Measurements from ENCODE around the gene MIXL1.

Gene MIXL1

DNA sequence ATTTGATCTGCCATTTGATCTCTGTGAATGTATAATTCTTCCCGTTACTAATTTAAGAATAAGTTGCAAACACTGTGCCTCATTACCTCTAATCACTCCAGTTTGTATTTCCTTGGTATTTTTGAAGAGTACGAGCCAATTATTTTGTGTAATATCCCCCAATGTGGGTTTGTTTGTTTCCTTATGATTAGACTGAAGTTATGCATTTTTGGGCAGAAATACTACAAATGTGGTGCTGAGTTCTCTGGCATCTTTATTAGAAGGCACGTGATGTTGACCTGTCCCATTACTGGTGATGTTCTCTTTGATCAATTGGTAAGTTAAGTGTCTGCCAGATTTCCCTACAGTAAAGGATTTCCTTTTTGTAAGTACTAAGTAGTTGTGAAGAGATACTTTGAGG is 10.3 kb downstream of the MIXL1 start:
- no peak for TF ChIP-seq EZH2phosphoT487 (IDR thresholded peaks at IDR 0.05; ENCODE audit: low read depth)
- TF ChIP-seq, protein P1, sequence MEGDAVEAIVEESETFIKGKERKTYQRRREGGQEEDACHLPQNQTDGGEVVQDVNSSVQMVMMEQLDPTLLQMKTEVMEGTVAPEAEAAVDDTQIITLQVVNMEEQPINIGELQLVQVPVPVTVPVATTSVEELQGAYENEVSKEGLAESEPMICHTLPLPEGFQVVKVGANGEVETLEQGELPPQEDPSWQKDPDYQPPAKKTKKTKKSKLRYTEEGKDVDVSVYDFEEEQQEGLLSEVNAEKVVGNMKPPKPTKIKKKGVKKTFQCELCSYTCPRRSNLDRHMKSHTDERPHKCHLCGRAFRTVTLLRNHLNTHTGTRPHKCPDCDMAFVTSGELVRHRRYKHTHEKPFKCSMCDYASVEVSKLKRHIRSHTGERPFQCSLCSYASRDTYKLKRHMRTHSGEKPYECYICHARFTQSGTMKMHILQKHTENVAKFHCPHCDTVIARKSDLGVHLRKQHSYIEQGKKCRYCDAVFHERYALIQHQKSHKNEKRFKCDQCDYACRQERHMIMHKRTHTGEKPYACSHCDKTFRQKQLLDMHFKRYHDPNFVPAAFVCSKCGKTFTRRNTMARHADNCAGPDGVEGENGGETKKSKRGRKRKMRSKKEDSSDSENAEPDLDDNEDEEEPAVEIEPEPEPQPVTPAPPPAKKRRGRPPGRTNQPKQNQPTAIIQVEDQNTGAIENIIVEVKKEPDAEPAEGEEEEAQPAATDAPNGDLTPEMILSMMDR (IDR thresholded peaks at IDR 0.05; ENCODE audit: low read depth, low read length), result no peak
- Histone ChIP-seq H4K20me1 (ENCODE audit: insufficient read depth, low read length) (no peaks in the 10 kb centered on the region), H3K27ac (ENCODE audit: low read length) (no peak overlapping the region), H3K4me2 (ENCODE audit: low read length) (peak overlapping the region; percentile 35), H2AFZ (ENCODE audit: low read depth, low read length) (no peak overlapping the region), H3K79me2 (ENCODE audit: low read length) (no peaks in the 10 kb centered on the region), H3K36me3 (replicated peaks; ENCODE audit: low read depth, low read length) (peaks cover 29% of the 10 kb centered on the region), H3K27me3 (ENCODE audit: low read depth, low read length) (no peaks in the 10 kb centered on the region), H3K4me3 (ENCODE audit: low read length) (no peak overlapping the region), H3K9me3 (ENCODE audit: insufficient read depth, low read length) (no peaks in the 10 kb centered on the region), H3K9ac (ENCODE audit: low read length) (no peak overlapping the region; the same call in 1 of the 2 replicates), H3K4me1 (ENCODE audit: low read length) (peaks cover 14% of the 10 kb centered on the region)

DNA sequence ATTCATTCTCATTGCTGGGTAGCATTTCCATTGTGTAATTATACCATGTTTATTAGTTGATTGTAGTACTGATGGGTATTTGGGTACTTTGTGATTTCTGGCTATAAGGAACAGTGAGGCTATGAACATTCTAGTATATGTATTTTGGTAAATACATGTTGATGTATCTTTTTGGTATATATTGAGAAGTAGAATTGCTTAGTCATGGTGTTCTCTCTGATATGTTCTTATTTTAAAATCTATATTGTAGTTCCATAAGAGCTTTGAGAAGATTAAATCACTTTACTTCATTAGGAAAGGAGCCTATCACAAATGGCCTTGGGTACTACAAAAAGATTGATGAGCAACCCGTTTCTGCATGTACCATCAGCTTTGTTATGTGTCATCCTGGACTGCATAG is 13.4 kb downstream of the MIXL1 start:
- H3K4me1 ChIP-seq (ENCODE audit: low read length), result peaks cover 14% of the 10 kb centered on the region
- TF ChIP-seq, protein P1 (IDR thresholded peaks at IDR 0.05; ENCODE audit: low read depth, low read length), result no peak
- TF ChIP-seq EZH2phosphoT487 (IDR thresholded peaks at IDR 0.05; ENCODE audit: low read depth), result no peak
- peaks cover 22% of the 10 kb centered on the region for H3K36me3 ChIP-seq (replicated peaks; ENCODE audit: low read depth, low read length)

DNA sequence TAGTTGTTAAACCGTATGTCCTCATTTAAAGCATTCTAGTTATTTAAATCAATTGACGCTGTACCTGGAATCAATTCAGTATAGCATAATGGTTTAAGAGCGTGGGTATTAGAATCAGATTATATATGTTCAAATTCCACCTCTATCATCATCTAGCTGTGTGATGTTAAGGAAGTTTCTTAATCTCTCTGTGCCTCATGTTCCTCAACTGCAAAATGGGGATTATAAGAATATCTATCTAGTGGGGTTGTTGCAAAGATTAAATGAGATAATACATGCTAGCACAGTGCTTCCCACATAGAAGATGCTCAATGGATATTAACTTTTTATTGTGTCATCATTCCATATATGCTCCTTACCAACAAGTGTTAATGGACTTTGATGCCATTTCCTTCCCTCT is 16.0 kb downstream of the MIXL1 start:
- Histone ChIP-seq H3K36me3 (replicated peaks; ENCODE audit: low read depth, low read length) (peaks cover 21% of the 10 kb centered on the region), H3K9me3 (ENCODE audit: insufficient read depth, low read length) (no peaks in the 10 kb centered on the region), H4K20me1 (ENCODE audit: insufficient read depth, low read length) (no peaks in the 10 kb centered on the region), H3K27me3 (ENCODE audit: low read depth, low read length) (no peaks in the 10 kb centered on the region), H3K4me2 (ENCODE audit: low read length) (no peak overlapping the region), H3K9ac (ENCODE audit: low read length) (no peak overlapping the region), H3K27ac (ENCODE audit: low read length) (no peak overlapping the region), H3K4me3 (ENCODE audit: low read length) (no peak overlapping the region), H2AFZ (ENCODE audit: low read depth, low read length) (no peak overlapping the region), H3K79me2 (ENCODE audit: low read length) (no peaks in the 10 kb centered on the region), H3K4me1 (ENCODE audit: low read length) (peaks cover 4% of the 10 kb centered on the region)
- TF ChIP-seq EZH2phosphoT487 (IDR thresholded peaks at IDR 0.05; ENCODE audit: low read depth), result no peak
- TF ChIP-seq, protein P1 (IDR thresholded peaks at IDR 0.05; ENCODE audit: low read depth, low read length), result no peak

More for the DNA sequence above, 13.4 kb downstream of the MIXL1 start:
- H2AFZ ChIP-seq (ENCODE audit: low read depth, low read length), result no peak overlapping the region
- no peak overlapping the region for H3K4me2 ChIP-seq (ENCODE audit: low read length)
- H4K20me1 ChIP-seq (ENCODE audit: insufficient read depth, low read length), result no peaks in the 10 kb centered on the region
- no peaks in the 10 kb centered on the region for H3K79me2 ChIP-seq (ENCODE audit: low read length)
- H3K27ac ChIP-seq (ENCODE audit: low read length), result no peak overlapping the region
- H3K9me3 ChIP-seq (ENCODE audit: insufficient read depth, low read length), result no peaks in the 10 kb centered on the region
- H3K27me3 ChIP-seq (ENCODE audit: low read depth, low read length), result no peaks in the 10 kb centered on the region
- no peak overlapping the region for H3K4me3 ChIP-seq (ENCODE audit: low read length)
- H3K9ac ChIP-seq (ENCODE audit: low read length), result no peak overlapping the region

GRCh38 chr1:226248091-226248490 is 24.6 kb downstream of the MIXL1 start:
- Histone ChIP-seq H3K9me3 (ENCODE audit: insufficient read depth, low read length) (no peaks in the 10 kb centered on the region), H4K20me1 (ENCODE audit: insufficient read depth, low read length) (no peaks in the 10 kb centered on the region), H2AFZ (ENCODE audit: low read depth, low read length) (no peak overlapping the region), H3K4me3 (ENCODE audit: low read length) (peak overlapping the region; percentile 35), H3K4me2 (ENCODE audit: low read length) (peak overlapping the region; percentile 54), H3K27ac (ENCODE audit: low read length) (peak overlapping the region; percentile 89), H3K36me3 (replicated peaks; ENCODE audit: low read depth, low read length) (peaks cover 32% of the 10 kb centered on the region), H3K9ac (ENCODE audit: low read length) (peak overlapping the region; percentile 39), H3K27me3 (ENCODE audit: low read depth, low read length) (no peaks in the 10 kb centered on the region), H3K4me1 (ENCODE audit: low read length) (peaks cover 35% of the 10 kb centered on the region), H3K79me2 (ENCODE audit: low read length) (no peaks in the 10 kb centered on the region)
- TF ChIP-seq, protein P1 (IDR thresholded peaks at IDR 0.05; ENCODE audit: low read depth, low read length), result no peak
- no peak for TF ChIP-seq EZH2phosphoT487 (IDR thresholded peaks at IDR 0.05; ENCODE audit: low read depth)
